ENCODE measurements around the gene ZNF567.
"Not testable (repeated sequence)": the region's sequence is repeated elsewhere in the genome, so short reads cannot be mapped to it uniquely, and the experiment has no call there.

ZNF567 gene

DNA sequence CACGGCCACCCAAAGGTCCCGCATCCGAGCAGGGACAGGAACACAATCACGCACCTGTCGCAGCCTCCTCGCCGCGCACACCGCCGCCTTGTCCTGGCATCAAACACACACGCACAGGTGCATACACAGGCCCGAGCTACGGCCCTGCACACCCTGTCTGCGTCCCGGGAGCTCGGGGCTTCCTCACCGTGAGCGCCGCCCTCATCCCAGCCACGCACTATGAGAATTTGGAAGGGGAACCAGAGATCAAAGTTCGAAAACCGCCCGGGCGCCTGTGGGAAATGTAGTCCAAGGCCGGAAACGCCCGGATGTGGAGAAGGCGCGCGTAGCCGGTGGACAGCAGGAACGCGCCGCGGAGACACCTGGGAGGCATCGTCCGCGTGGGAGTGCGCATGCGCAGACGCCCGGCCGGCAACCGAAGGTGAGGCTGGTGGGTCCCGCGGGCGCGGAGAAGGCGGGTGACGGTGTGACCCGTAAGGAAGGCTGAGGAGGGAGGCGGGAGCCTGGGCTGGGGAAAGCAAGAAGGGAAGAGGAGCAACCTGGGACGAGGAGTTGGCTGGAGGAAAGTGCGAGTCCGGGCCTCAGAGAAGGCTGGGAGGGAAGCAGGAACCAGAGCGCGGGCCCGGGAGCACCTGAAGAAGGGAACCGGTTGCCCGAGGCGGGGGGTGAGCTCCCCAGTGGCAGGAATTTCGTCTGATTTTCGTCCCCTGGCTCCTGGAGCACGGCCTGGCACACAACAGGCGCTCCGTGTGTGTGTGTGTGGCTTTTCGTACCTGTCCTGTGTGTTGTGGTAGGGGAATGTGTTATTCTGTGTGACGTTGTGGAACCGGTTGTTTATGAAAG, at the start of gene ZNF567:
Gene ZNF567 (plus strand): TSS at position 399 of the 843 bp plus-strand sequence. CDS start 7,256 bp downstream, outside the sequence.
- DNase-seq: peak; percentile 97

DNA sequence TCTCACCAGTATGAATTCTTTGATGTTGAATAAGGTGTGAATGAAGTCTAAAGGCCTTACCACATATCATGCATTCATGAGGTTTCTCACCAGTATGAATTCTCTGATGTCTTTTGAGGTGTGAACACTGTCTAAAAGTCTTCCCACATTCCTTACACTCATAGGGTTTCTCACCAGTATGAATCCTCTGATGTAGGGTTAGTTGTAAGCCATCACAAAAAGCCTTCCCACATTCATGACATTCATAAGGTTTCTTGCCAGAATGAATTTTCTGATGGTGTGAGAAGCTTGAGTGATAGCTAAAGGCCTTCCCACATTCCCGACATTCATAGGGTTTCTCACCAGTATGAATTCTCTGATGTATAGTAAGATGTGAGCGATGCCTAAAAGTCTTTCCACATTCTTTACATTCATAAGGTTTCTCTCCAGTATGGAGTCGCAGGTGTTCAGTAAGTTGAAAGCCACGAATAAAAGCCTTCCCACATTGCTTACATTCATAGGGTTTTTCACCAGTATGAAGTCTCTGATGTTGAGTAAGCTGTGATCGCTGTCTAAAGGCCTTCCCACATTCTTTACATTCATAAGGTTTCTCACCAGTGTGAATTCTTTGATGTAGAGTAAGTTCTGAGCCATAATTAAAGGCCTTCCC, 48.4 kb upstream of the ZNF567 start:
- no peak for DNase-seq

DNA sequence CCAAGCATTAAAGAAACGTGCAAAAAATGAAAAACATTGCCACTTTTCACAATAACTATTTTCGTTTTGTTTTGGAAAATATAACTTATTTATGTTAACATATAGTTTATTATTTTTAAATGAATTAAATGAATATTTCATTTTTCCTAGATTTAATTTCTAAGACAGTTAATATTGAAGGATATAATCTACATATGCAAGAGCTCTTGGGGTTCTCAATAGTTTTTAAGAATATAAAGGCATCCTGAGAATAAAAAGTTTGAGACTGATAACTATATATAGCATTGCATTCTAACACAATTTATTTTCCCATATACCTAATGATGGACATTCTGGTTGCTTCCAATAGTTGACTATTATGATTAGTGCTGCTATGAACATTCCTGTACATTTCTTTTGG, 40.7 kb upstream of the ZNF567 start:
- no peak for DNase-seq

DNA sequence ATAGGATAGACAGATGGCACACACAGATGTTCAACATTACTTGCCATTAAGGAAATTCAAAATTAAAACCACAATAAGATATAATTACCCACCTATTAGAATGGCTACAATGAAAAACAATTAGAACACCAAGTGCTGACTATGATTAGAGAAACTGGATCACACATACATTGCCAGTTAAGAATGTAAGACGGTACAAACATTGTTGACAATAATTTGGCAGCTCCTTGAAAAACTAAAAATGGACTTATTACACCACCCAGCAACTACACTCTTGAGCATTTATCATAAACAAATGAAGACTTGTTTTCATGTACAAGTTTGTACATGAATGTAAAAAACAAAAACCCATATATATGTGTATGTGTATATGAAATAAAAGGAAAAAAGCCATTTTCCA, 34.5 kb upstream of the ZNF567 start:
- no peak for DNase-seq

DNA sequence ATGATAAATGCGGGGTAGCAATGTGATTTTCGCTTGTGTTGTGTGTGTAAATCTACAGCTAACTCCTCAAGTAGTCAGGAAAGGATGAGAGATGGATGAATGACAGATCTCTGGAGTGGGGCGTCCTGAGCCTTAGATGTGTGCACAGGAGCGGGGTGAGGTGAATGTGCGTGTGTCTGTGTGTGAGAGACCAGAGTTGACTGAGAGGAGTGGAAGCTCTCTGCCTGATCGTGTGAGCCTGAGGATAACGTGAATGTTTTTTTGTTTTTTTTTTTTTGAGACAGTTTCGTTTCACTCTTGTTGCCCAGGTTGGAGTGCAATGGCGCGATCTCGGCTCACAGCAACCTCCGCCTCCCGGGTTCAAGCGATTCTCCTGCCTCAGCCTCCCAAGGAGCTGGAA, 21.6 kb upstream of the ZNF567 start:
- no peak for DNase-seq

DNA sequence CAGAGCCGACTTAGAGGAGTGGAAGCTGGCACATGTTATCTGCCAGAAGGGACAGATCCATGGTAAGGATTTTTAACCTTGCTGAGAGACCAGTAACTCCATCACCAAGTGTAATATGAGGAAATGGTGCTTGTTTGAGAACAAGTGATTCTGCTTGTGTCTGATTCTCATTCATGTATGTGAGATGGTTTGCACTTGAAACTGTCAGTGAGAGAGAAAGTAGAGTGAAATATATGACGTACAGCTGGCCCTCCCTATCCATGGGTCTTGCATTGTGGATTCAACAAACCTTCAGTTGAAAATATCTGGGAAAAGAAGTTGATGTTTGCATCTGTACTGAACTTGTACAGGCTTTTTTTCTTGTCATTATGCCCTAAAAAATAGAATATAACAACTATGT, 18.8 kb upstream of the ZNF567 start:
- no peak for DNase-seq

DNA sequence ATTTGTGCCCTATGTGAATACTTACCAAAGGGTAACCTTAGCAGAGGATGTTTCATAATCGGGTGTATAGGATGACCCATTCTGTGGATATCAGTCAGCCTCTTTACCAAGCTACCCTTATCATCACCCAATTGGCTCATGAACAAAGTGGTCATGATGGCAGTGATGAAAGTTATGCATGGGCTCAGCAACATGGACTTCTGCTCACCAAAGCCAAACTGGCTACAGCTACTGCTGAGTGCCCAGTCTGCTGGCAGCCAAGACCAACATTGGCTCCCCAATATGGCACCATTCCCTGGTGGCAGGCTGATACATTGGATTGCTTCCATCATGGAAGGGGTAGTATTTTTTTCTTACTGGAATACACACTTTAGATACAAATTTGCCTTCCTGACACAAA, 15.0 kb upstream of the ZNF567 start:
- DNase-seq: no peak

DNA sequence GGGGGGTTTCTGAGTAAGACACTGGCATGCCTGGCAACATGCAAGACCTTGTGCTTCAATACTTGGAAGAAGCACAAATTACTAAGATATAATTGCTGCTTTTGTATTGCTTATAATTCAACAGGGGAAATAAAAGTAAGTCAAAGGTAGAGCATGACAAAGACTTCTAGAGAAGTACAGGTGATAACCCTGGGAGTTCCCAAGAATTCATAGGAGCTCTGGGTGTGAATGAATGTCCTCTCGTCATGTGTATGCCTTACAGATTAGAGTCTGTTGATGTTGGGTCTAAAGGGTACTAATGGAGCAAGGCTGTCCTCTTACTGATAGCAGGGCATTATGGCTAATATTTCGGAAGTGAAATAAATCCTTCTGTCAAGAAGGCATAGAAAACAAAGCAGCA, 13.2 kb upstream of the ZNF567 start:
- no peak for DNase-seq

DNA sequence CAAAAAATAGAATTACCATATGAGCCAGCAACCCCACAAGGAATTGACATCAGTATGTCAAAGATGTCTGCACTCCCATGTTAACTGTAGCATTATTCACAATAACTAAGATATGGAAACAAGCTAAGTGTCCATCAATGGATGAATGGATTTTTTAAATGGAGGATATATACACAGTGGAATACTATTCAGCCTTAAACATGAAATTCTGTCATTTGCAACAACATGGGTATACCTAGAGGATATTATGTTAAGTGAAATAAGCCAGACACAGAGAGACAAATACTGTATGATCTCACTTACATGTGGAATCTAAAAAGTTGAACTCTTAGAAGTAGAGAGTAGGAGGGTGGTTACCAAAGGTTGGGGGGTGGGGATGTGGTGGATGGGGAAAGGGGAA, 8.0 kb upstream of the ZNF567 start:
- DNase-seq: no peak

DNA sequence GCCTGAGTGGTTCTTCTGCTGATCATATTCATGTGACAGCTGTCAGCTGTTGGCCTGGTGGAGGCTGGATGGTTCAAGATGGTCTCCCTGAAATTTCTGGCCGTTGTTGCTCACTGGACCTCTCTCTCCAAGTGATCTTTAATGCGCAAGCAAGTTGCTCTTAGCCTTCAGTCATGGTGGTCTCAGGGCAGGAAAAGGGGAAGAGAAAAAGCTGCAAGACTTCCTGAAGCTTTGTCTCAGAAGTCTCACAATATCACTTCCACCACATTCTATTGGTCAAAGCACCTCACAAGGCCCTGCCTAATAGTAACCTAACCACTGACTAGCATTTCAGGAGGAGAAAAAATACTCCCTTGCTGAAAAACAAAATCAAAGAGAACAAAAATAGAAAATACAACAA, 1.6 kb upstream of the ZNF567 start:
- DNase-seq: no peak

DNA sequence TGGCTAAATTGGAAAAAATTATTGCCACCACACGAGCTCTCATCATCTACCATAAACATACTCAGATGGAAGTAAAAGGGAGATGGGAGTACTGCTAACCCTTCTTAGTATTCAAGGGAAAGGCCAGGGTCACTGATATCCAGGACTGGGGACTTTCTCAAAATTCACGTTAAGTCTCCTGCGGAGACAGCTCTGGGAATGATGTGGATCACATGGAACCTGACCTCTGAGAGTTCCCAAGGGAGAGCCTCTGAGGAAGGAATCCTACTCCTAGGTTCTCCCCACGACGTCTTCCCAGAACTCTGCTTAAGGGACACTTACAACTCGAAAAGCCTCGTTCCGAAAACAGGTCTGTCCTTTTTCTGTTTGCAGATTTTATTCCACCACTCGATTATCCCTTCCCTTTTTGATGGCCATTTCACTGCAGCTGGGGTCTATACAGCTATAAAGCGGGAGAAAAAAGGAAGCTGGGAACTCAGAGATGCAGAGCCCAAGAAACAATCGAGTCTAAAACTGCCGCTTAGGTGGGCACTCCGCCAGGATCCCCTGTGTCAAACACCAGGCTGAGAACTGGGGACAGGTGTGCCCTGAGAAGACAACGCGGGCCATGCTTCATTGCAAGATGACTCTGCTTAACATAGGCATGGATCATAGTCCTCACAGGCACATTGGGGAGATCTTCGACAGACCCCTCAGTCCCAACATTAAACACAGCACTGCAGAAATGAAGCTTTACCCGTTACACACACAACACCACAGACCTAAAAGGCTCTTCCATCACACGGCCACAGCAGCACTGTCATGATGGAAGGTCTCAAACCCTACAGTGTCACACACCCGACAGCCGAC, 823 bp upstream of the ZNF567 start:
- no peak for DNase-seq

DNA sequence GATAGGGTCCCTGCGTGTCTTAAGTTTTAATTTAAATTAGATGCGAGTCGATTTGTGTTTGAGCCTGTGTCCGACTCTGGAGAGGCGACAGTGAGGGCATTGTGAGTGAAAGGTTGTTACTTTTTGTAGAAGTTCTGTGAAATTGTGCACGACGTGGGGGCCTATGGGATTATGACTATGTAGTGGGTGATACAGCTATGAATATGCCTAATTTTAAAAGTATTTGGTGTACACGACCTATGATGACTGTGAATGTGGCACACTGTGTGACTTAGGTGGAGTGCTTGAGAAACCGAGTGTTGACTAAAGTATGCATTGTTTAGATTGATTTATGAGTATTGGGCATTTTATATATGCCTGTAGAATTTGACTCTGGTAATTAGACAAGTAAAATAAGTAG, 646 bp downstream of the ZNF567 start:
- no peak for DNase-seq

DNA sequence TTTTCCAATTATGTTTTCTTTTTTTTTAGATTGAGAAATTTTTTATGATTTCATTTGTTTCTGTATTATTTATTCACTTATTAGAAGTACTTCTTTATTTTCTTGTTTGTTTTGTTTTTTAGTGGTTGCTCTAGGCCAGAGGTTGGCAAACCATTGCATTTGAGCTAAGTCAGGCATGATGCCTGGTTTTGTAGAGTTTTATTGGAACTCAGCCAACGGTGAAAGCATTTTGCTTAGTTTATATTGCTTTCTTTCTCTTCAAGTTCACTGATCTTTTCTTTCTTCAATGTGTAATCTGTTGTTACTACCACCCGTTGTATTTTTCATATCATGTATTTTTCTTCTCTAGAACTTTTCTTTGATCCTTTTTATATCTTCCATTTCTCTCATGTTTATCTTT, 19.7 kb downstream of the ZNF567 start:
- no peak for DNase-seq

DNA sequence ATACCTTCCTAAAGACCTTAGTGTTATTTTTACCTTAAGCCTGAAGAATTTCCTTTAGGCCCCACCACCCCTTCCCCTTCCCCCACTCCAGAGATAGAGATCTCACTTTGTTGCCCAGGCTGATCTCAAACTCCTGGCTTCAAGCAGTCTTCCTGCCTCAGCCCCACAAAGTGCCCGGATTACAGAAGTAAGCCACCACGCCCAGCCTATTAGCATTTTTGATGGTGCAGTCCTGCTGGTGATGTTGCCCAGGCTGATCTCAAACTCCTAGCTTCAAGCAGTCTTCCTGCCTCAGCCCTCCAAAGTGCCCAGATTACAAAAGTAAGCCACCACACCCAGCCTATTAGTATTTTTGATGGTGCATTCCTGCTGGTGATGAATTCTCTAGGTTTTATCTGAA, 22.0 kb downstream of the ZNF567 start:
- no peak for DNase-seq

DNA sequence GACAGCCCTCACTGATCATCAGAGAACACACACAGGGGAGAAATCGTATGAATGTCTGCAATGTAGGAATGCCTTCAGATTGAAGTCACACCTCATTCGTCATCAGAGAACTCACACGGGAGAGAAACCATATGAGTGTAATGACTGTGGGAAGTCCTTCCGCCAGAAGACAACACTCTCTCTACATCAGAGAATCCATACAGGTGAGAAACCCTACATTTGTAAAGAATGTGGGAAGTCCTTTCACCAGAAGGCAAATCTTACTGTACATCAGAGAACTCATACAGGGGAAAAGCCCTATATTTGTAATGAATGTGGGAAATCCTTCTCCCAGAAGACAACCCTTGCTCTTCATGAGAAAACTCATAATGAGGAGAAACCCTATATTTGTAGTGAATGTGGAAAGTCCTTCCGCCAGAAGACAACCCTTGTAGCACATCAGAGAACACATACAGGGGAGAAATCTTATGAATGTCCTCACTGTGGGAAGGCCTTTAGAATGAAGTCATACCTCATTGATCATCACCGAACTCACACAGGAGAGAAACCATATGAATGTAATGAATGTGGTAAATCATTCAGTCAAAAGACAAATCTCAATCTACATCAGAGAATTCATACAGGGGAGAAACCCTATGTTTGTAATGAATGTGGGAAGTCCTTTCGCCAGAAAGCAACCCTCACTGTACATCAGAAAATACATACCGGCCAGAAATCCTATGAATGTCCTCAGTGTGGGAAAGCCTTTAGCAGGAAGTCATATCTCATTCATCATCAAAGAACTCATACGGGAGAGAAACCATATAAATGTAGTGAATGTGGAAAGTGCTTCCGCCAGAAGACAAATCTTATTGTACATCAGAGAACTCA, 32.5 kb downstream of the ZNF567 start:
- no peak for DNase-seq

DNA sequence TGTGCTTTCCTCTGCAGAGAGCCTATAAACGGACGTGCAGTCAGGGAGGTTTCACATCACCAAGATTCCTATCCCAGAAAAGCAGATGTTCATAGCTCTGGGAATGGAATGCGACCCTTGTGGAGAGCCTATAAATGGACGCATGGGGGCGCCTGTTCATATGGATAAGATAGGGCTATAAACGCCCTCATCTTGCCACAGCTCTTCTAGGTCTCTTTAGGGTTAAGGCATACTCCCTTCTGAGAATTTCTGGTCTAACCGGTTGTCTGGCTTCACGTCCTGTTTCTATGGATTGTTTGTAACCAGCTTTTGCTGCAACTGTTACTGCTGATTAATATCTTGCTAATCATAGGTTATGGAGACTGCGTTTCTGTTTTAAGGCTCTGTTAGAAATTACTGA, 48.8 kb downstream of the ZNF567 start:
- DNase-seq: not testable (repeated sequence)

DNA sequence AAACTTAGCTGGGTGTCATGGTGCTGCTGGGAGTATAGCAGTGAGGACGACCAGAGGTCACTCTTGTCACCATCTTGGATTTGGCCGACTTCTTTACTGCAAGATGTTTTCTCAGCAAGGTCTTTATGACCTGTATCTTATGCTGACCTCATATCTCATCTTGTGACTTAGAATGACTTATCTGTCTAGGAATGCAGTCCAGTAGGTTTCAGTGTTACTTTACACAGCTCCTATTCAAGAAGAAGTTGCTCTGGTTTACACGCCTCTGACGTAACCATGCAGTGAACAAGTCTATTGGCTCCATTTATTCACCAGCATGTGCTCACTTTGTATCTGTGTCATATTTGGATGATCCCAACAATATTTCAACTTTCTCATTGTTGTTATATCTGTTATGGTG, 58.5 kb downstream of the ZNF567 start:
- DNase-seq: no peak

DNA sequence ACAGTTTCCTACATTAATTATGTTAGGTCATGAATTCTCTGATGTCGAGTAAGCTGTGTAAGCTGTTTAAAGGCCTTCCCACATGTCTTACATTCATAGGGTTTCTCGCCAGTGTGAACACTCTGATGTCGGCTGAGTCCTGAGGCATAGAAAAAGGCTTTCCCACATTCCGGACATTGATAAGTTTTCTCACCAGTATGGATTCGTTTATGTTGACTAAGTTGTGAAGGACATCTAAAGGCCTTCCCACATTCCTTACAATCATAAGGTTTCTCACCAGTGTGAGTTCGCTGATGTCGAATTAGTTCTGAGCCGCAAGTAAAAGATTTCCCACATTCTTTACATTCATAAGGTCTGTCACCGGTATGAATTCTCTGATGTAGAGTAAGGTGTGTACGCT, 60.3 kb downstream of the ZNF567 start:
- DNase-seq: no peak

DNA sequence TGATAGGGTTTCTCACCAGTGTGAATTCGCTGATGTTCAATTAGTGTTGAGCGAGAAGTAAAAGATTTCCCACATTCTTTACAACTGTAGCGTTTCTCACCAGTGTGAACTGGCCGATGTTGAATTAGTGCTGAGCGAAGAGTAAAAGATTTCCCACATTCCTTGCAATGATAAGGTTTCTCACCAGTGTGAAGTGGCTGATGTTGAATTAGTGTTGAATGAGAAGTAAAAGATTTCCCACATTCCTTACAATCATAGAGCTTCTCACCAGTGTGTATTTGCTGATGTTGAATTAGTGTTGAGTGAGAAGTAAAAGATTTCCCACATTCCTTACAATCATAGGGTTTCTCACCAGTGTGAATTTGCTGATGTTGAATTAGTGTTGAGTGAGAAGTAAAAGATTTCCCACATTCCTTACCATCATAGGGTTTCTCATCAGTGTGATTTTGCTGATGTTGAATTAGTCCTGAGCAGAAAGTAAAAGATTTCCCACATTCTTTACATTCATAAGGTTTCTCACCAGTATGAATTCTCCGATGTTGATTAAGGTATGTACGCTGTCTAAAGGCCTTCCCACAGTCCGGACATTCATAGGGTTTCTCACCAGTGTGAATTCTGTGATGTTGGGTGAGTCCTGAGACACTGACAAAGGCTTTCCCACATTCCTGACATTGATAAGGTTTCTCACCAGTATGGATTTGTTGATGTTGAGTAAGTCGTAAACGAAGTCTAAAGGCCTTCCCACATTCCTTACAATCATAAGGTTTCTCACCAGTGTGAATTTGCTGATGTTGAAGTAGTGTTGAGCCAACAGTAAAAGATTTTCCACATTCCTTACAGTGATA, 61.2 kb downstream of the ZNF567 start:
- no peak for DNase-seq

DNA sequence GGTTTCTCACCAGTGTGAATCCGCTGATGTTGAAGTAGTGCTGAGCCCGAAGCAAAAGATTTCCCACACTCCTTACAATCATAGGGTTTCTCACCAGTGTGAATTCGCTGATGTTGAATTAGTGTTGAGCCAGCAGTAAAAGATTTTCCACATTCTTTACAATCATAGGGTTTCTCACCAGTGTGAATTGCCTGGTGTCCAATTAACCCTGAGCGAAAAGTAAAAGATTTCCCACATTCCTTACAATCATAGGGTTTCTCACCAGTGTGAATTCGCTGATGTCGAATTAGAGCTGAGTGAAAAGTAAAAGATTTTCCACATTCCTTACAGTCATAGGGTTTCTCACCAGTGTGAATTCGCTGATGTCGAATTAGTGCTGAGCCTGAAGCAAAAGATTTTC, 62.2 kb downstream of the ZNF567 start:
- DNase-seq: not testable (repeated sequence)

DNA sequence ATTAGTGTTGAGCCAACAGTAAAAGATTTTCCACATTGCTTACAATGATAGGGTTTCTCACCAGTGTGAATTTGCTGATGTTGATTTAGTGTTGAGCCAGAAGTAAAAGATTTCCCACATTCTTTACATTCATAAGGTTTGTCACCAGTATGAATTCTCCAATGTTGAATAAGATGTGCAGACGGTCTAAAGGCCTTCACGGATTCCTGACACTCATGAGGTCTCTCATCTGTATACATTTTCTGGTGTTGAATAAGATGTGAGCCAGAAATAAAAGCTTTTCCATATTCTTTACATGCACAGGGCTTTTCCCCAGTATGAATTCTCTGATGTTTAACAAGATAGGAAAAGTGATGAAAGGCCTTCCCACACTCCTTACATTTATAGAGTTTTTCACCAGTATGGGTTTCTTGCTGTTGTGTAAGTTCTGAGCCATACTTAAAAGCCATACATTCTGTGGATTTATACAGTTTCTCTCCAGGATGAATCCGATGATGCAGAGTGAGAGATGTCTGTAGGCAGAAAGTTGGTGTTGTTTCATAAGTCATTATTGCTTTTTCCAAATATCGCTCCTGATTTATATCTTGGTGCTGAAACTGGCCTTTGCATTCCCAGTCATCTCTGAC, 62.8 kb downstream of the ZNF567 start:
- DNase-seq: no peak

Measured in CD4-positive, alpha-beta T cell treated with Interleukin-4 for 4 hours (primary cell).